Prostate gland (tissue), 2 donors: Measurements from ENCODE around the gene PARP11.

Source experiments
- POLR2A ChIP-seq: fragments of 450-650 bp; IDR thresholded peaks from one replicate; pipeline ENCODE4 v1.6.1; 2016; ENCODE audit warnings: antibody characterized with exemption, mild to moderate bottlenecking
- TF ChIP-seq, protein P1 (sequence below), 4 experiments: fragments of 200-600 bp in 2 of 4; fragments of 450-650 bp in 2 of 4; sonication (generic) in 2 of 4; IDR thresholded peaks; 1 replicate in 3 of 4; 2 replicates in 1 of 4; pipeline ENCODE4 v1.5.1; 2016 to 2019; ENCODE audit warnings: antibody characterized with exemption in 4 of 4, mild to moderate bottlenecking in 2 of 4, moderate library complexity in 2 of 4

DNA sequence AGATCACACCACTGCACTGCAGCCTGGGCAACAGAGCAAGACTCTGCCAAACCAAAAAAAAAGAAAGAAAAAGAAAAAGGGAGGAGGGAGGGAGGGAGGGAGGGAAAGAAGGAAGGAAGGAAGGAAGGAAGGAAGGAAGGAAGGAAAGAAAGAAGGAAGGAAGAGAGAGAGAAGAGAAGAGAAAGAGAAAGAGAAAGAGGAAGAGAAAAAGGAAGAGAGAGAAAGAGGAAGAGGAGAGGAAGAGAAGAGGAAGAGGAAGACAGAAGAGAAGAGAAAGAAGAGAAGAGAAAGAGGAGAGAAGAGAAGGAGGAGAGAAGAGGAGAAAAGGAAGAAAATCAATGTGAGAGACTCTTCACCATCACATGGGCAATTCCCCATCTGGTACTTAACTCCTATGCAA, 62.7 kb downstream of the PARP11 start:
- TF ChIP-seq, protein P1, sequence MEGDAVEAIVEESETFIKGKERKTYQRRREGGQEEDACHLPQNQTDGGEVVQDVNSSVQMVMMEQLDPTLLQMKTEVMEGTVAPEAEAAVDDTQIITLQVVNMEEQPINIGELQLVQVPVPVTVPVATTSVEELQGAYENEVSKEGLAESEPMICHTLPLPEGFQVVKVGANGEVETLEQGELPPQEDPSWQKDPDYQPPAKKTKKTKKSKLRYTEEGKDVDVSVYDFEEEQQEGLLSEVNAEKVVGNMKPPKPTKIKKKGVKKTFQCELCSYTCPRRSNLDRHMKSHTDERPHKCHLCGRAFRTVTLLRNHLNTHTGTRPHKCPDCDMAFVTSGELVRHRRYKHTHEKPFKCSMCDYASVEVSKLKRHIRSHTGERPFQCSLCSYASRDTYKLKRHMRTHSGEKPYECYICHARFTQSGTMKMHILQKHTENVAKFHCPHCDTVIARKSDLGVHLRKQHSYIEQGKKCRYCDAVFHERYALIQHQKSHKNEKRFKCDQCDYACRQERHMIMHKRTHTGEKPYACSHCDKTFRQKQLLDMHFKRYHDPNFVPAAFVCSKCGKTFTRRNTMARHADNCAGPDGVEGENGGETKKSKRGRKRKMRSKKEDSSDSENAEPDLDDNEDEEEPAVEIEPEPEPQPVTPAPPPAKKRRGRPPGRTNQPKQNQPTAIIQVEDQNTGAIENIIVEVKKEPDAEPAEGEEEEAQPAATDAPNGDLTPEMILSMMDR (IDR thresholded peaks at IDR 0.05): no peak
- TF ChIP-seq POLR2A: no peak
